ENCODE results near the gene RNF14. TPM values are rescaled to one million over a fixed set of nuclear protein-coding genes. Genes with fewer than 3 reads are reported as not detected.
"Not testable (repeated sequence)": the region's sequence is repeated elsewhere in the genome, so short reads cannot be mapped to it uniquely, and the experiment has no call there.

Gene RNF14
- total and polyA plus RNA-seq, 8 donors = 39.8 to 54.6 (median 48.5) TPM

DNA sequence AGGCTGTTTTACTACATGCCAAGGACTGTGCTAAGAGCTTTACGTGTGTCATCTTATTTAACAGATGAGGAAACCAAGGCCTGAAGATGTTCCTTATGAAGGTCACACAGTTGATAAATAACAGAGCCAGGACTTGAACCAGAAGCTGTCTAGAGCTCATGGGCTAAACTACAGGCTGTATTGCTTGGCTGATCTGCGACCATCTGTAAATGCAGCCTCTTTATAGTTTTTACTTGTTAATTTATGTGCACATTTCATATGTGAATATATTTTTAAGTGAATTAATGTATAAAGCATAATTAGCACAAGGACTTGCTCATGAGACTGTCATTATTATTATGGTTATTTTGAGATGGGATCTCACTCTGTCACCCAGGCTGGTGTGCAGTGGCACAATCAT lies 63.2 kb downstream of the RNF14 start:
- no peak for ATAC-seq

GRCh38 chr5:142032747-142033631 lies 64.1 kb downstream of the RNF14 start:
- intact Hi-C loops (cut with DNase I) = no loop called here
- H3K4me1 ChIP-seq = no peaks in the 10 kb centered on the region
- no peaks in the 10 kb centered on the region for H3K9me3 ChIP-seq
- H3K27ac ChIP-seq = no peak overlapping the region
- no peaks in the 10 kb centered on the region for H3K27me3 ChIP-seq
- TF ChIP-seq CTCF (IDR thresholded peaks at IDR 0.05) = no peak
- ATAC-seq (peak; percentile 27), DNase-seq (no peak)
- H3K36me3 ChIP-seq = no peaks in the 10 kb centered on the region
- no peak overlapping the region for H3K4me3 ChIP-seq

More for the DNA sequence above, 63.2 kb downstream of the RNF14 start:
- H3K4me3 ChIP-seq = no peak overlapping the region
- DNase-seq = no peak
- H3K36me3 ChIP-seq = no peaks in the 10 kb centered on the region
- H3K4me1 ChIP-seq = no peaks in the 10 kb centered on the region
- H3K27me3 ChIP-seq = no peaks in the 10 kb centered on the region
- intact Hi-C loops (cut with DNase I) = no loop called here
- no peak for TF ChIP-seq CTCF (IDR thresholded peaks at IDR 0.05)
- no peak overlapping the region for H3K27ac ChIP-seq
- no peaks in the 10 kb centered on the region for H3K9me3 ChIP-seq

- not testable (repeated sequence) for H3K4me3 ChIP-seq, DNase-seq, H3K27me3 ChIP-seq
Measured at GRCh38 chr5:142033632-142034567, 65.0 kb downstream of the RNF14 start.

GRCh38 chr5:142034994-142035393 lies 66.1 kb downstream of the RNF14 start:
- H3K4me1 ChIP-seq = no peaks in the 10 kb centered on the region
- no peak for TF ChIP-seq CTCF (IDR thresholded peaks at IDR 0.05)
- no peaks in the 10 kb centered on the region for H3K27me3 ChIP-seq
- H3K9me3 ChIP-seq = no peaks in the 10 kb centered on the region
- intact Hi-C loops (cut with DNase I) = no loop called here
- DNase-seq (no peak), ATAC-seq (no peak)
- H3K36me3 ChIP-seq = no peaks in the 10 kb centered on the region
- no peak overlapping the region for H3K27ac ChIP-seq
- H3K4me3 ChIP-seq = no peak overlapping the region

More at GRCh38 chr5:142033632-142034567, 65.0 kb downstream of the RNF14 start:
- H3K4me1 ChIP-seq; ATAC-seq; H3K36me3 ChIP-seq; intact Hi-C loops (cut with DNase I); H3K27ac ChIP-seq; H3K9me3 ChIP-seq: not testable (repeated sequence)

GRCh38 chr5:142036918-142037317 lies 68.0 kb downstream of the RNF14 start:
- intact Hi-C loops (cut with DNase I) = no loop called here
- no peak overlapping the region for H3K27ac ChIP-seq
- DNase-seq (no peak), ATAC-seq (no peak)
- no peak for TF ChIP-seq CTCF (IDR thresholded peaks at IDR 0.05)
- no peaks in the 10 kb centered on the region for H3K4me1 ChIP-seq
- no peaks in the 10 kb centered on the region for H3K27me3 ChIP-seq
- H3K36me3 ChIP-seq = no peaks in the 10 kb centered on the region
- H3K9me3 ChIP-seq = no peaks in the 10 kb centered on the region
- no peak overlapping the region for H3K4me3 ChIP-seq

DNA sequence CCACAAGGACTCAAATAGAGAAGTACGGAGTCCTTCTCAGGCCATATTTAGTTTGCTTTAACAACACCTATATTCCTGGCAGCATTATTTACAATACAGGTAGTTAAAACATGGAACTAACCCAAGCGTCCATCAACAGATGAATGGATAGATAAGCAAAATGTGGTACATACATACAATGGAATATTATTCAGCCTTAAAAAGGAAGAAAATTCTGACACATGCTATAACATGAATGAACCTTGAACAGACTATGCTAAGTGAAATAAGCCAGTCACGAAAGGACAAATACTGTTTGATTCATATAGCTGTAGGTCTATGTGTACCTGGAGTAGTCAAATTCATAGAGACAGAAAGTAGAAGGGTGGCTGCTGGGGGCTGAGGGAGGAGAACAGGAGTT lies 68.7 kb downstream of the RNF14 start:
- H3K36me3 ChIP-seq; intact Hi-C loops (cut with DNase I); H3K9me3 ChIP-seq; H3K27ac ChIP-seq; ATAC-seq; DNase-seq; H3K27me3 ChIP-seq; H3K4me1 ChIP-seq; H3K4me3 ChIP-seq: not testable (repeated sequence)

Measured in left lung (tissue), 10 donors.